Measurements from ENCODE around the gene FBXL15.

DNA sequence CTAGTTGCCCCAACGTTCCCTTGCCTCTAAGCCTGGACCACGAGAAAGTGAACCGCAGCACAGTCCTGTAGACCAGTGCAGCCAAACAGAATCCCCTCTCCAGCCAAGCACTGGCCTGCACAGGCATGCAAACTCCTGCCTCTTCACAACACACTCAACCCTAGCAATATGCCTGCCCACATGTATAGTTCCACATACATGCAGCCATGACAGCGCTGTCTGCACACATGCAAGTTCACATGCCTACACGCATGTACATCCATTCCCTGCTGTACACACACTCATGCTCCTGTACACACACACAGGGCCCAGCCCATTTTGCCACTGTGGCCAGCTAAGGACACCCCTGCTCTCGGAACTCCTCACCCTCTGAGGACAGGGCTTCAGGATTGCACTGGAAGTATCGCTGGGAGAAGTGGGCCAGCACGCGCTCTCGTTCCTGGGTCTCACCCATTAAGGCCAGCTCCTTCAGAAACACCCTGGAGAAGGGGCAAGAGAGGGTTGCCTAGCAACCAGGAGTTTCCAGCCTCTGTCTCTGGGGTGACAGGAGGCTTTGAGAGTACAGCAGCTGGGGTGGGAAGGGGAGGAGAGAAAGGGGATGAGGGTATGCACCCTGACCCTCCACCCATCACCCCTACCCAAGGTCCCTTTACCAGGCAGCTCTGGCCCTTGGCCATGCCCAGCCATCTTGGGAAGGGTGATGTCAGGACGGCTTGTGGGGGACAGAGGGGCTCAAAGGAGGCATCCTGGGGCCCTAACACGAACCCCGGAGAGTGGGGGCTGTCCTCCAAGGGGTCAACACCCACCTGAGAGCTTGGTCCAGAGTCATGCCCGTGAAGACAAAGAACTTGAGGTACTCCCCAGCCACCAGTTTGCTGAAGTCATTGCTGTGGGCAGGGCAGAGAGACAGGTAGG lies 9.0 kb upstream of the FBXL15 start:
- TF ChIP-seq CTCF (IDR thresholded peaks at IDR 0.05 in 8 of 11, conservative IDR thresholded peaks at IDR 0.05 in 3 of 11), result no peak
- TF ChIP-seq POLR2A (IDR thresholded peaks at IDR 0.05), result no peak
